Colonic mucosa (tissue), 4 donors: ENCODE results near the gene NOG. TPM values are rescaled to one million over a fixed set of nuclear protein-coding genes. Genes with fewer than 3 reads are reported as not detected.

Experiments
- DNase-seq: peaks from one replicate; pipeline ENCODE4 v3.0.0-alpha.2; 2020
- H3K27ac ChIP-seq: fragments of 200-600 bp; one replicate; pipeline ENCODE4 v1.8.0; 2021
- H3K27me3 ChIP-seq: fragments of 200-600 bp; one replicate; pipeline ENCODE4 v1.8.0; 2021
- H3K36me3 ChIP-seq: fragments of 200-600 bp; one replicate; pipeline ENCODE4 v1.8.0; 2021
- H3K4me1 ChIP-seq: fragments of 200-600 bp; one replicate; pipeline ENCODE4 v1.8.0; 2021; ENCODE audit warnings: mild to moderate bottlenecking
- H3K4me3 ChIP-seq: fragments of 200-600 bp; one replicate; pipeline ENCODE4 v1.8.0; 2021
- H3K9ac ChIP-seq, 2 donors: one replicate each; pipeline ENCODE4 v1.7.0; 2013; ENCODE audit warnings: control low read depth in 2 of 2, low read depth in 2 of 2, low read length in 2 of 2
- H3K9me3 ChIP-seq: fragments of 200-600 bp; one replicate; pipeline ENCODE4 v1.8.0; 2021
- CTCF ChIP-seq: fragments of 200-600 bp; IDR thresholded peaks from one replicate; pipeline ENCODE4 v1.8.0; 2022; ENCODE audit warnings: antibody characterized with exemption, mild to moderate bottlenecking
- intact Hi-C: fragments of 100-400 bp; cut with DNase I; formaldehyde crosslinking; loops from one replicate; pipeline ENCODE4 v1.14.1; 2022
- total RNA-seq, 2 donors: library from RNA; stranded (reverse); fragmentation: NEBNext Ultra II Directional in 1 of 2; extraction: Animal tissue kit (Norgen Biotek cat#: 25700) in 1 of 2; gene quantifications; one replicate each; pipeline ENCODE4 v1.2.1, GENCODE V29; 2021
- donor health status: healthy.
- donor health status: DM: no; HTN: no; CAD: no.
- donor health status: DM: no; HTN: no; CAD: no.

Gene NOG
- total RNA-seq, 2 donors from 2014 or later, result 0.16 to 0.27 TPM

GRCh38 chr17:56601591-56601990, 8.1 kb downstream of the NOG start:
- intact Hi-C loops, result no loop called here
- H3K9me3 ChIP-seq, result no peaks in the 10 kb centered on the region
- peaks cover 20% of the 10 kb centered on the region for H3K27me3 ChIP-seq
- H3K4me3 ChIP-seq, result no peak overlapping the region
- H3K36me3 ChIP-seq, result no peaks in the 10 kb centered on the region
- peaks cover 4% of the 10 kb centered on the region for H3K4me1 ChIP-seq
- no peak overlapping the region for H3K9ac ChIP-seq
- no peak for DNase-seq
- no peak overlapping the region for H3K27ac ChIP-seq
- TF ChIP-seq CTCF, result no peak

- Histone ChIP-seq H3K36me3 (no peaks in the 10 kb centered on the region), H3K9ac (no peak overlapping the region), H3K4me3 (no peak overlapping the region), H3K4me1 (peaks cover 3% of the 10 kb centered on the region), H3K9me3 (no peaks in the 10 kb centered on the region), H3K27me3 (peaks cover 12% of the 10 kb centered on the region), H3K27ac (no peak overlapping the region)
- no peak for TF ChIP-seq CTCF
- no peak for DNase-seq
- intact Hi-C loops, result no loop called here
Measured at GRCh38 chr17:56602292-56603130, 9.0 kb downstream of the NOG start.

- H3K9me3 ChIP-seq, result no peaks in the 10 kb centered on the region
- no peak for DNase-seq
- no peaks in the 10 kb centered on the region for H3K4me1 ChIP-seq
- no peak overlapping the region for H3K9ac ChIP-seq
- no peaks in the 10 kb centered on the region for H3K36me3 ChIP-seq
- TF ChIP-seq CTCF, result no peak
- H3K27me3 ChIP-seq, result peaks cover 7% of the 10 kb centered on the region
- H3K27ac ChIP-seq, result no peak overlapping the region
- intact Hi-C loops, result no loop called here
- no peak overlapping the region for H3K4me3 ChIP-seq
Measured at GRCh38 chr17:56603486-56604238, 10.2 kb downstream of the NOG start.

GRCh38 chr17:56604691-56605290, 11.3 kb downstream of the NOG start:
- intact Hi-C loops, result no loop called here
- DNase-seq, result no peak
- Histone ChIP-seq H3K27me3 (no peaks in the 10 kb centered on the region), H3K9me3 (no peaks in the 10 kb centered on the region), H3K36me3 (no peaks in the 10 kb centered on the region), H3K27ac (no peak overlapping the region), H3K4me1 (no peaks in the 10 kb centered on the region), H3K9ac (no peak overlapping the region), H3K4me3 (no peak overlapping the region)
- no peak for TF ChIP-seq CTCF

GRCh38 chr17:56608944-56609343, 15.4 kb downstream of the NOG start:
- H3K9ac ChIP-seq, result no peak overlapping the region
- intact Hi-C loops, result no loop called here
- no peak for DNase-seq
- H3K4me3 ChIP-seq, result no peak overlapping the region
- H3K4me1 ChIP-seq, result no peaks in the 10 kb centered on the region
- H3K27ac ChIP-seq, result no peak overlapping the region
- no peaks in the 10 kb centered on the region for H3K27me3 ChIP-seq
- H3K36me3 ChIP-seq, result no peaks in the 10 kb centered on the region
- no peak for TF ChIP-seq CTCF
- H3K9me3 ChIP-seq, result no peaks in the 10 kb centered on the region
